Muscle of leg (tissue), 11 donors: ENCODE results near the gene U2AF2. TPM values are rescaled to one million over a fixed set of nuclear protein-coding genes. Genes with fewer than 3 reads are reported as not detected.

Experiments
- DNase-seq: peaks from one replicate; pipeline ENCODE4 v3.0.0; 2013
- H3K27ac ChIP-seq: one replicate; pipeline ENCODE4 v1.5.1; 2013; ENCODE audit warnings: mild to moderate bottlenecking, low read length, control low read depth
- H3K27me3 ChIP-seq: one replicate; pipeline ENCODE4 v1.6.1; 2013; ENCODE audit warnings: low read length; ENCODE audit not compliant: control insufficient read depth, insufficient read depth
- H3K36me3 ChIP-seq: one replicate; pipeline ENCODE4 v1.6.1; 2013; ENCODE audit warnings: low read length; ENCODE audit not compliant: control insufficient read depth, insufficient read depth
- H3K4me1 ChIP-seq: one replicate; pipeline ENCODE4 v1.6.1; 2013; ENCODE audit warnings: low read length; ENCODE audit not compliant: control insufficient read depth, insufficient read depth
- H3K4me3 ChIP-seq: one replicate; pipeline ENCODE4 v1.5.1; 2013; ENCODE audit warnings: low read length, control low read depth
- H3K9me3 ChIP-seq: replicated peaks from 2 replicates; pipeline ENCODE4 v1.6.1; 2013; ENCODE audit warnings: low read depth, low read length; ENCODE audit not compliant: control insufficient read depth
- WGBS: methylation state at CpG from one replicate; pipeline ENCODE4 v1.1.5; 2013; ENCODE audit warnings: missing lambda C conversion rate; ENCODE audit not compliant: insufficient coverage; 5-methylcytosine and 5-hydroxymethylcytosine counted together
- polyA plus RNA-seq, 8 donors: library from polyadenylated mRNA; unstranded; fragments of 120-200 nt; gene quantifications; one replicate each; pipeline versions ENCODE4 v1.2.1 to v1.2.3, GENCODE V29; 2013; ENCODE audit warnings: inconsistent platforms in 1 of 8, low replicate concordance in 1 of 8; ENCODE audit not compliant: insufficient read length in 8 of 8, insufficient read depth in 1 of 8
- total RNA-seq: library from RNA; stranded (reverse); fragments of 120-200 nt; gene quantifications from one replicate; pipeline ENCODE4 v1.2.4, GENCODE V29; 2013

U2AF2 gene
- total and polyA plus RNA-seq, 9 donors: 70.2 to 156 (median 130) TPM

- H3K36me3 ChIP-seq: peaks cover 69% of the 10 kb centered on the region
- no peaks in the 10 kb centered on the region for H3K27me3 ChIP-seq
Observed at GRCh38 chr19:55694656-55695491, 40.0 kb downstream of the U2AF2 start.

DNA sequence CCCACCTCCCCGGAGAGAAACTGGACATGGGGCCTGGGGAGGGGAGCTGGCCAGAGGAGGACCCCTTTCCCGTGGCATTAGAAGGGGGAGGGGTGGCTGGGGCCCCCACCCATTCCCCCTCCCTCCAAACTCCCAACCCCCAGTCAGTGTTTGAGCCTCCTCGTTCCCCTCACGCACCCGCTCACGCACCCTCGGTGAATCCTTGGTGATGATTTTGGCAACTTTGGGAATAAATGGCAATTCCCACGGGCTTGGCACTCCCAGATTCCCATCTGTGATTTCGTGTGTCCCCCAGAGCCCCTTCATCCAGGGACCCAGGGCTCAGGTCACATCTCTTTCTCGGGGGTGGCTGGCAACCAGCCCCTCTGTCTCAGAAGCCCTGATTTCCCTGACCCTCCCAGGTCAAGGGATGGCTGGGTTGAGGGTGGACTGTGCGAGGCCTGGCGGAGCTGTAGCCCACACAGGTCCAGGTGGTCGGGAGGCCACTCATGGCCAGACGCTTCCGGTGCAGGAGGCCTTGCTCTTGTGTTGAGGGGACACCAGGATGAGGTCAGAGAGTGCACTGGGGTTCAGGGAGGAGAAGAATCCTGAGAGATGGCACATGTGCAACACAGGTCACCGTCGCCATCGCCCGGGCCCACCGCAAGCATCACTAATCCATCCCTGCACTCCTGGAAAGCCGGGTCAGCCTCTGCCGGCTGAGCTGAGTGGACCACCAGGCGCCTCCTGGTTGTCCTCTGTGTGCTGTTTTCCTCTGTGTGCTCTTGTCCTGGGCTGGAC is 40.9 kb downstream of the U2AF2 start:
- no peak for DNase-seq
- Histone ChIP-seq H3K4me1 (no peaks in the 10 kb centered on the region), H3K27me3 (no peaks in the 10 kb centered on the region), H3K27ac (no peak overlapping the region), H3K9me3 (no peaks in the 10 kb centered on the region), H3K4me3 (no peak overlapping the region), H3K36me3 (peaks cover 65% of the 10 kb centered on the region)
- WGBS: 92% methylated on average over 18 of the region's 23 CpGs

More at GRCh38 chr19:55694656-55695491, 40.0 kb downstream of the U2AF2 start:
- no peaks in the 10 kb centered on the region for H3K9me3 ChIP-seq
- H3K4me3 ChIP-seq: no peak overlapping the region
- 94% methylated on average over 23 of the region's 37 CpGs for WGBS
- H3K27ac ChIP-seq: no peak overlapping the region
- DNase-seq: no peak
- no peaks in the 10 kb centered on the region for H3K4me1 ChIP-seq

- no peak overlapping the region for H3K4me3 ChIP-seq
- H3K9me3 ChIP-seq: no peaks in the 10 kb centered on the region
- no peaks in the 10 kb centered on the region for H3K27me3 ChIP-seq
- H3K4me1 ChIP-seq: no peaks in the 10 kb centered on the region
- 91% methylated on average over 14 of the region's 20 CpGs for WGBS
- peaks cover 63% of the 10 kb centered on the region for H3K36me3 ChIP-seq
- DNase-seq: no peak
- no peak overlapping the region for H3K27ac ChIP-seq
Observed at GRCh38 chr19:55696301-55697068, 41.6 kb downstream of the U2AF2 start.

- no peak for DNase-seq
- H3K4me1 ChIP-seq: no peaks in the 10 kb centered on the region
- no peak overlapping the region for H3K4me3 ChIP-seq
- WGBS: 84% methylated on average over 6 of the region's 12 CpGs
- H3K36me3 ChIP-seq: peaks cover 57% of the 10 kb centered on the region
- no peak overlapping the region for H3K27ac ChIP-seq
- H3K27me3 ChIP-seq: no peaks in the 10 kb centered on the region
- no peaks in the 10 kb centered on the region for H3K9me3 ChIP-seq
Observed at GRCh38 chr19:55697069-55697440, 42.2 kb downstream of the U2AF2 start.

DNA sequence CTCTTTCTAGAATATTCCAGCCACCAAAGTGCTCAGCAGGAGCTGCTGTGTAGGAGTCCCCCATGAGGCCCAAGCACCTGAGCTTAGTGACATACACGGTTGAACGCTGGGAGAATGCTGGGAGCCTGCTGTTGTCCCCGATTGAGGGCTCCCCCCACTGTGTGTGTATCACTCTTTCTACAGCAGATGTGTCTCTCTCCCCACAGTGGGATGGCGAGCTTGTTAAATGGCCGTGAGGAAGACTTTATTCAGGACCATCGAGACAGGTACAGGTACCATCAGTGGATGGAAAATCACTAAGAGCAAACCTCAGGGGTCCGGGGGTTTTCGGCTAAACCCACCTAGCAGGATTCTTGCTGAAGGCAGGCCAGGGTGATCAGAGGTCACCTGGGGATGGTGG is 42.9 kb downstream of the U2AF2 start:
- H3K27ac ChIP-seq: no peak overlapping the region
- H3K9me3 ChIP-seq: no peaks in the 10 kb centered on the region
- H3K36me3 ChIP-seq: peaks cover 52% of the 10 kb centered on the region
- no peaks in the 10 kb centered on the region for H3K27me3 ChIP-seq
- H3K4me1 ChIP-seq: no peaks in the 10 kb centered on the region
- 69% methylated on average over 7 of the region's 8 CpGs for WGBS
- DNase-seq: no peak
- H3K4me3 ChIP-seq: no peak overlapping the region

GRCh38 chr19:55698256-55698655 is 43.4 kb downstream of the U2AF2 start:
- H3K36me3 ChIP-seq: peaks cover 46% of the 10 kb centered on the region
- no peak overlapping the region for H3K27ac ChIP-seq
- WGBS: 97% methylated on average over 16 of the region's 17 CpGs
- no peak overlapping the region for H3K4me3 ChIP-seq
- DNase-seq: no peak
- H3K9me3 ChIP-seq: no peaks in the 10 kb centered on the region
- H3K4me1 ChIP-seq: no peaks in the 10 kb centered on the region
- H3K27me3 ChIP-seq: no peaks in the 10 kb centered on the region

DNA sequence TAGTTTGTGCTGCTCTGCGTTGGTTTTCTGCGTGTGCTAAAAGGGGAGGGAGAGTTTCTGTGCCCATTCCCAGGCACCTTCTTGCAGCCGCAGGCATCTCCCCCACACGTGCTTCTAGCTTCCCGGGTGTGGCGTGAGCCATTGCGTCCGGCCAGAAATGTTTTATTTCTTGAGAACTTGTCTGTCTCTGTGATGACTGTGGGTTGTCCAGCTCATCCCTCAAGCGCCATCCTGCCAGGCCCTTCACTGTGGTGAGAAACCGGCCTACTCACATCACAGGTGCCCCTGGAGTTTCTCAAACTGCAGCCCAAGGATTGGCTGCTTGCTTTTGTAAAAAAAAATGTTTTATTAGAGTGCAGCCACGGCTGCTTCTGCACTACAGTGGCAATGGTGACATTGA is 44.4 kb downstream of the U2AF2 start:
- DNase-seq: no peak
- Histone ChIP-seq H3K27me3 (no peaks in the 10 kb centered on the region), H3K9me3 (no peaks in the 10 kb centered on the region), H3K27ac (no peak overlapping the region), H3K36me3 (peaks cover 41% of the 10 kb centered on the region), H3K4me1 (no peaks in the 10 kb centered on the region), H3K4me3 (no peak overlapping the region)
- WGBS: 100% methylated on average over 2 of the region's 11 CpGs

DNA sequence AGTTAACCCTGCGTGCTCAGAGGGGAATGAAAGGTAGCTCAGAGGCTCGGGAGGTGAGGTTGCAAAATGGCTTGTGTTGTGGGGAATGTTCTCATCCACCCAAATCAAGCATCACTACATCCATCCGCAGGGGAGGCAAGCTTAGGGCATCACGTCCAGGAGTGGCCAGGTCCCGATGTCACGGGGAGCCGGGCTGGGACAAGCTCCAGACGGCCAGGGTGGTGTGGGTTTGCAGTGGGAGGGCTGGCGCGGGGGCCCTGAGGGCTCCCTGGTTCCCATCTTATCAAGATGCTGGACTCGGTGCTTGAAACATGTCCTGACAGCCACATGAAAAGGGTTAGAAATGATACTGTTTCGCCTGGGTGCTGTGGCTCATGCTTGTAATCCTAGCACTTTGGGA is 46.0 kb downstream of the U2AF2 start:
- no peak overlapping the region for H3K4me3 ChIP-seq
- H3K36me3 ChIP-seq: peaks cover 29% of the 10 kb centered on the region
- no peak overlapping the region for H3K27ac ChIP-seq
- H3K9me3 ChIP-seq: no peaks in the 10 kb centered on the region
- H3K4me1 ChIP-seq: no peaks in the 10 kb centered on the region
- H3K27me3 ChIP-seq: no peaks in the 10 kb centered on the region
- 89% methylated on average over 9 of the region's 12 CpGs for WGBS
- DNase-seq: no peak

- no peaks in the 10 kb centered on the region for H3K4me1 ChIP-seq
- no peak for DNase-seq
- 68% methylated on average over 6 of the region's 13 CpGs for WGBS
- H3K9me3 ChIP-seq: no peaks in the 10 kb centered on the region
- H3K4me3 ChIP-seq: no peak overlapping the region
- H3K36me3 ChIP-seq: peaks cover 19% of the 10 kb centered on the region
- H3K27me3 ChIP-seq: no peaks in the 10 kb centered on the region
- H3K27ac ChIP-seq: no peak overlapping the region
Observed at GRCh38 chr19:55702131-55702627, 47.3 kb downstream of the U2AF2 start.

GRCh38 chr19:55703790-55704215 is 49.0 kb downstream of the U2AF2 start:
- Histone ChIP-seq H3K36me3 (peaks cover 10% of the 10 kb centered on the region), H3K4me3 (no peak overlapping the region), H3K27me3 (no peaks in the 10 kb centered on the region), H3K9me3 (no peaks in the 10 kb centered on the region), H3K27ac (no peak overlapping the region), H3K4me1 (no peaks in the 10 kb centered on the region)
- 32% methylated on average over 36 of the region's 38 CpGs for WGBS
- DNase-seq: no peak
